Ascending aorta (tissue), 2 donors: ENCODE data around the gene FIZ1. TPM values are rescaled to one million over a fixed set of nuclear protein-coding genes. Genes with fewer than 3 reads are reported as not detected.

Source experiments
- DNase-seq, 2 donors: peaks; one replicate each; pipeline ENCODE4 v3.0.0-alpha.2; 2019; ENCODE audit warnings: low spot score in 2 of 2
- H3K27ac ChIP-seq, 2 donors: fragments of 200-600 bp; sonication (generic); one replicate each; pipeline ENCODE4 v1.5.1; 2016 to 2017; ENCODE audit warnings: mild to moderate bottlenecking in 1 of 2
- H3K27me3 ChIP-seq: fragments of 200-600 bp; sonication (generic); one replicate; pipeline ENCODE4 v1.5.1; 2017
- H3K36me3 ChIP-seq, 2 donors: fragments of 200-600 bp; sonication (generic); one replicate each; pipeline ENCODE4 v1.5.1; 2016
- H3K4me1 ChIP-seq, 2 donors: fragments of 200-600 bp; sonication (generic); one replicate each; pipeline ENCODE4 v1.5.1; 2016 to 2017; ENCODE audit warnings: mild to moderate bottlenecking in 1 of 2
- H3K4me3 ChIP-seq, 2 donors: fragments of 200-600 bp; sonication (generic); one replicate each; pipeline ENCODE4 v1.5.1; 2016 to 2017; ENCODE audit warnings: mild to moderate bottlenecking in 1 of 2
- H3K9me3 ChIP-seq, 2 donors: fragments of 200-600 bp; sonication (generic); one replicate each; pipeline ENCODE4 v1.5.1; 2016
- CTCF ChIP-seq, 3 experiments: fragments of 200-600 bp in 2 of 3; fragments of 450-650 bp in 1 of 3; sonication (generic) in 2 of 3; IDR thresholded peaks; one replicate each; pipeline ENCODE4 v1.5.1; 2016 to 2019; ENCODE audit warnings: antibody characterized with exemption in 3 of 3, mild to moderate bottlenecking in 1 of 3, moderate library complexity in 1 of 3
- intact Hi-C: fragments of 100-400 bp; cut with DNase I; formaldehyde crosslinking; loops from one replicate; pipeline ENCODE4 v1.15.1; 2023
- total RNA-seq: library from RNA; depleted of rRNA; stranded (reverse); fragments of >200 nt; gene quantifications from one replicate; pipeline ENCODE4 v1.1.0, GENCODE V29; 2016

FIZ1 gene
- total RNA-seq, 1 donor from 2014 or later: 30.5 TPM

DNA sequence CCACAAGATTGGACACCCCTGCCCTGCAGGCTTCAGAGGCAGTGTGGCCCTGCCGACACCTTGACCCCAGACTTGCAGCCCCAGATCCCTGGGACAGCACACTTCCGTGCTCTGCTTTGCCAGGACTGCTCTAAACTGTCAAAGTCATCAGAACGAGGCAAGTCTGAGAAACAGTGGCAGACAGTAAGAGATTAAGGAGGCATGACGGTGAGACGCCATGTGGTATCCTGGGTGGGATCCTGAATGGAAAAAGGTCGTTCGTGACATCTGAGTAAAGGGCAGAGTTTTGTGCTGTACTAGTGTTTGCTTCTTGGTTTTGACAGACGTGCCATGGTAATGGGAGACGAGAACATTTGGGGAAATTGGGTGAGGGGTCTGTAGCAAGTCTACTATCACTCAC lies 32.5 kb downstream of the FIZ1 start:
- H3K27ac ChIP-seq: no peak overlapping the region
- H3K36me3 ChIP-seq: no peaks in the 10 kb centered on the region
- intact Hi-C loops: no loop called here
- H3K4me1 ChIP-seq: no peaks in the 10 kb centered on the region
- H3K9me3 ChIP-seq: no peaks in the 10 kb centered on the region
- no peaks in the 10 kb centered on the region for H3K27me3 ChIP-seq
- TF ChIP-seq CTCF (IDR thresholded peaks at IDR 0.05): no peak
- H3K4me3 ChIP-seq: no peak overlapping the region
- DNase-seq: no peak

- H3K9me3 ChIP-seq: no peaks in the 10 kb centered on the region
- H3K27ac ChIP-seq: no peak overlapping the region
- no peaks in the 10 kb centered on the region for H3K36me3 ChIP-seq
- H3K4me3 ChIP-seq: no peak overlapping the region
- DNase-seq: no peak
- no peaks in the 10 kb centered on the region for H3K4me1 ChIP-seq
- no peak for TF ChIP-seq CTCF (IDR thresholded peaks at IDR 0.05)
- intact Hi-C loops: no loop called here
- H3K27me3 ChIP-seq: no peaks in the 10 kb centered on the region
Measured at GRCh38 chr19:55563261-55563690, 36.0 kb downstream of the FIZ1 start.

GRCh38 chr19:55559684-55560083 lies 39.6 kb downstream of the FIZ1 start:
- intact Hi-C loops: no loop called here

GRCh38 chr19:55554741-55555152 lies 44.6 kb downstream of the FIZ1 start:
- intact Hi-C loops: no loop called here
- Histone ChIP-seq H3K9me3 (no peaks in the 10 kb centered on the region), H3K27me3 (no peaks in the 10 kb centered on the region), H3K4me3 (no peak overlapping the region), H3K27ac (no peak overlapping the region), H3K4me1 (peaks cover 2 to 6% of the 10 kb centered on the region in 2 donors), H3K36me3 (no peaks in the 10 kb centered on the region)
- DNase-seq: no peak
- no peak for TF ChIP-seq CTCF (IDR thresholded peaks at IDR 0.05)

More at GRCh38 chr19:55559684-55560083, 39.6 kb downstream of the FIZ1 start:
- H3K27me3 ChIP-seq: no peaks in the 10 kb centered on the region
- H3K9me3 ChIP-seq: no peaks in the 10 kb centered on the region
- no peaks in the 10 kb centered on the region for H3K36me3 ChIP-seq
- H3K4me1 ChIP-seq: no peaks in the 10 kb centered on the region
- H3K27ac ChIP-seq: no peak overlapping the region
- TF ChIP-seq CTCF (IDR thresholded peaks at IDR 0.05): no peak
- no peak for DNase-seq
- no peak overlapping the region for H3K4me3 ChIP-seq

GRCh38 chr19:55554302-55554701 lies 45.0 kb downstream of the FIZ1 start:
- H3K4me3 ChIP-seq: no peak overlapping the region
- TF ChIP-seq CTCF (IDR thresholded peaks at IDR 0.05): no peak
- no peak for DNase-seq
- H3K9me3 ChIP-seq: no peaks in the 10 kb centered on the region
- no peaks in the 10 kb centered on the region for H3K27me3 ChIP-seq
- intact Hi-C loops: no loop called here
- no peak overlapping the region for H3K27ac ChIP-seq
- no peaks in the 10 kb centered on the region for H3K36me3 ChIP-seq
- peaks cover 5 to 8% of the 10 kb centered on the region in 2 donors for H3K4me1 ChIP-seq
